Nephron (organoid): ENCODE data around the gene PPAN.

ENCODE experiments used
- H3K27ac Mint-ChIP-seq, 3 experiments: 2 replicates each; pipeline ENCODE4 v1.8.0; 2020; ENCODE audit warnings: mixed read lengths in 3 of 3, mild to moderate bottlenecking in 2 of 3, moderate library complexity in 1 of 3
- H3K27me3 Mint-ChIP-seq: 2 replicates; pipeline ENCODE4 v1.8.0; 2021; ENCODE audit warnings: low read depth, mild to moderate bottlenecking, moderate library complexity, mixed read lengths
- H3K36me3 Mint-ChIP-seq: 2 replicates; pipeline ENCODE4 v1.8.0; 2020; ENCODE audit warnings: low read depth, mixed read lengths
- H3K4me1 Mint-ChIP-seq: 2 replicates; pipeline ENCODE4 v1.8.0; 2020; ENCODE audit warnings: mixed read lengths
- H3K4me3 Mint-ChIP-seq, 3 experiments: 2 replicates each; pipeline ENCODE4 v1.8.0; 2020; ENCODE audit warnings: mild to moderate bottlenecking in 3 of 3, mixed read lengths in 3 of 3, moderate library complexity in 2 of 3
- H3K9me3 Mint-ChIP-seq: 2 replicates; pipeline ENCODE4 v1.8.0; 2020; ENCODE audit warnings: mixed read lengths
- CTCF ChIP-seq, 3 experiments: fragments of 200-600 bp; sonication (generic); IDR thresholded peaks; one replicate each; pipeline ENCODE4 v1.5.0; 2021; ENCODE audit warnings: antibody characterized with exemption in 3 of 3; ENCODE audit not compliant: unreplicated experiment in 3 of 3

PPAN gene

GRCh38 chr19:10091370-10091687 lies 14.8 kb upstream of the PPAN start:
- no peak overlapping the region for H3K4me3 Mint-ChIP-seq
- no peaks in the 10 kb centered on the region for H3K4me1 Mint-ChIP-seq
- TF ChIP-seq CTCF (IDR thresholded peaks at IDR 0.05; ENCODE audit: unreplicated experiment in 3 of 3): no peak
- H3K9me3 Mint-ChIP-seq: peaks cover 7% of the 10 kb centered on the region
- peaks cover 11% of the 10 kb centered on the region for H3K27me3 Mint-ChIP-seq
- H3K36me3 Mint-ChIP-seq: peaks cover 23% of the 10 kb centered on the region
- no peak overlapping the region for H3K27ac Mint-ChIP-seq

DNA sequence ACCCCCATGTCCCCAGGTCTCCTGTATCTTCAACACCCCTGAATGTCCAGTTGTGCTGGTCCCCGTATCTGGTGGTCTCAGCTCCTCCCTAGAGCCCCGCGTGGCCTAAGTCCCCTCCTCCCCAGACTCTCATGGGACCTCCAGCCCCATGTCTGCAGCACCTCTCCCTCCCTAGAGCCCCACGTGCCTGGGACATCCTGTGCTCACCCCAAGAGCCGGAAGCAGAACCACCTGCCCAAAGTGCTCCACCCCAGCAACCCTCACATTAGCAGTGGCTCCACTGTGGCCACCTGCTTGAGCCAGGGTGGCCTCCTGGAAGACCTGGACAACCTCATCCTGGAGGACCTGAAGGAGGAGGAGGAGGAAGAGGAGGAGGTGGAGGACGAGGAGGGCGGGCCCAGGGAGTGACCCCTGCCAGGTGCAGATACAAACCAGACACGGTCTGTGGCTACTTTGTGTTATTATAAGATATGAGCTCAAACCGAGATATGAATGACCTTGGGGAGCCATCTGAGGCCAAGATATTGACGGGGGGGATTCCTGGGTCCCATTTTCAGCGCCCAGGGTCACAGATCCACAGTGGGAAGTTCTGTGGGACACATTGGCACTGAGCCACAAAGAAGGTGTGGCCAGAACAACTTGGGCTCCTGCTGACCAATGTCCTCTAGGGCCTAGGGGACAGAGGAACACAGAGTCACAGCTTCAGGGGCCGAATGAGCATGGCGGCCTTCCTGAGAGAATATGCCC lies 14.1 kb upstream of the PPAN start:
- peaks cover 7% of the 10 kb centered on the region for H3K9me3 Mint-ChIP-seq
- no peaks in the 10 kb centered on the region for H3K4me1 Mint-ChIP-seq
- peaks cover 11% of the 10 kb centered on the region for H3K27me3 Mint-ChIP-seq
- peaks cover 23% of the 10 kb centered on the region for H3K36me3 Mint-ChIP-seq
- TF ChIP-seq CTCF (IDR thresholded peaks at IDR 0.05; ENCODE audit: unreplicated experiment in 3 of 3): no peak
- H3K4me3 Mint-ChIP-seq: no peak overlapping the region
- H3K27ac Mint-ChIP-seq: no peak overlapping the region

GRCh38 chr19:10092648-10093294 lies 13.4 kb upstream of the PPAN start:
- Mint-ChIP-seq H3K27ac (no peak overlapping the region), H3K9me3 (peaks cover 7% of the 10 kb centered on the region), H3K4me1 (no peaks in the 10 kb centered on the region), H3K36me3 (peaks cover 17% of the 10 kb centered on the region), H3K4me3 (no peak overlapping the region), H3K27me3 (peaks cover 4% of the 10 kb centered on the region)
- no peak for TF ChIP-seq CTCF (IDR thresholded peaks at IDR 0.05; ENCODE audit: unreplicated experiment in 3 of 3)

- Mint-ChIP-seq H3K9me3 (peaks cover 7% of the 10 kb centered on the region), H3K4me3 (no peak overlapping the region)
- no peak for TF ChIP-seq CTCF (IDR thresholded peaks at IDR 0.05; ENCODE audit: unreplicated experiment in 3 of 3)
Measured at GRCh38 chr19:10093295-10094186, 12.6 kb upstream of the PPAN start.

GRCh38 chr19:10095622-10095947 lies 10.6 kb upstream of the PPAN start:
- peaks cover 4% of the 10 kb centered on the region for H3K27me3 Mint-ChIP-seq
- H3K4me3 Mint-ChIP-seq: peak overlapping the region; percentile 33 to 70 (median 55)
- TF ChIP-seq CTCF (IDR thresholded peaks at IDR 0.05; ENCODE audit: unreplicated experiment in 3 of 3): no peak
- peak overlapping the region in 1 of 3 experiments; percentile 30 for H3K27ac Mint-ChIP-seq
- peaks cover 5% of the 10 kb centered on the region for H3K9me3 Mint-ChIP-seq
- H3K4me1 Mint-ChIP-seq: peaks cover 10% of the 10 kb centered on the region
- peaks cover 14% of the 10 kb centered on the region for H3K36me3 Mint-ChIP-seq

More at GRCh38 chr19:10093295-10094186, 12.6 kb upstream of the PPAN start:
- Mint-ChIP-seq H3K27ac (no peak overlapping the region), H3K36me3 (peaks cover 17% of the 10 kb centered on the region), H3K27me3 (peaks cover 4% of the 10 kb centered on the region), H3K4me1 (no peaks in the 10 kb centered on the region)
